IMR-90 (cell line): Measurements from ENCODE around the gene ABCF3. TPM values are rescaled to one million over a fixed set of nuclear protein-coding genes. Genes with fewer than 3 reads are reported as not detected.

ENCODE experiments used
- ATAC-seq: fragments of 200-7000 bp; cut with Tn5 transposase; 2 replicates; pipeline ENCODE4 v1.9.1; 2020; ENCODE audit warnings: low read depth, mild to moderate bottlenecking, moderate library complexity
- BruUV-seq: library from RNA; stranded (reverse); fragments of 400-500 nt; replicated peaks from 2 replicates; lab custom pipeline; 2021; lab: Mats Ljungman, UMichigan
- CTCF ChIA-PET: fragments of 300-600 bp; formaldehyde crosslinking; extraction: SDS; loops from one replicate; lab custom pipeline; 2021; ENCODE audit warnings: antibody characterized with exemption; lab: Yijun Ruan, JAX
- POLR2A ChIA-PET: fragments of 300-600 bp; sonication (Branson Sonifier 250); formaldehyde crosslinking; loops from one replicate; lab custom pipeline; 2022; ENCODE audit warnings: antibody characterized with exemption; ENCODE audit not compliant: unreplicated experiment; lab: Charles Lee
- DNase-seq: peaks from one replicate; pipeline ENCODE4 v3.0.0; 2013
- H2AFZ ChIP-seq: replicated peaks from 2 replicates; pipeline ENCODE3; 2013; ENCODE audit warnings: low read length, mild to moderate bottlenecking; ENCODE audit not compliant: poor library complexity
- H2AK5ac ChIP-seq: 2 replicates; pipeline ENCODE4 v1.6.1; 2013; ENCODE audit warnings: low read depth, low read length, inconsistent platforms
- H2AK9ac ChIP-seq: replicated peaks from 2 replicates; pipeline ENCODE3; 2013; ENCODE audit warnings: mild to moderate bottlenecking, low read depth, low read length, moderate library complexity; ENCODE audit not compliant: poor library complexity
- H2BK120ac ChIP-seq: 2 replicates; pipeline ENCODE4 v1.6.1; 2013; ENCODE audit warnings: low read depth, low read length, inconsistent platforms
- H2BK15ac ChIP-seq: 3 replicates; pipeline ENCODE4 v1.6.1; 2013; ENCODE audit warnings: low read depth, low read length, inconsistent platforms
- H2BK20ac ChIP-seq: 2 replicates; pipeline ENCODE4 v1.6.1; 2013; ENCODE audit warnings: low read depth, mild to moderate bottlenecking, inconsistent platforms, low read length, moderate library complexity
- H2BK5ac ChIP-seq: 2 replicates; pipeline ENCODE4 v1.6.1; 2013; ENCODE audit warnings: mild to moderate bottlenecking, low read depth, low read length, inconsistent platforms; ENCODE audit not compliant: poor library complexity, severe bottlenecking
- H3K14ac ChIP-seq: replicated peaks from 2 replicates; pipeline ENCODE4 v1.6.1; 2013; ENCODE audit warnings: low read depth, low read length, inconsistent platforms
- H3K18ac ChIP-seq: 2 replicates; pipeline ENCODE4 v1.6.1; 2013; ENCODE audit warnings: low read depth, low read length, control low read depth
- H3K23ac ChIP-seq: 2 replicates; pipeline ENCODE4 v1.6.1; 2013; ENCODE audit warnings: low read depth, low read length, inconsistent platforms
- H3K27ac ChIP-seq: 2 replicates; pipeline ENCODE4 v1.5.1; 2013; ENCODE audit warnings: mild to moderate bottlenecking, control low read depth, low read length; ENCODE audit not compliant: insufficient read depth
- H3K27me3 ChIP-seq: 2 replicates; pipeline ENCODE4 v1.6.1; 2013; ENCODE audit warnings: low read length; ENCODE audit not compliant: control insufficient read depth, insufficient read depth
- H3K36me3 ChIP-seq: 2 replicates; pipeline ENCODE4 v1.6.1; 2013; ENCODE audit warnings: low read length, mixed read lengths; ENCODE audit not compliant: control insufficient read depth, insufficient read depth
- H3K4ac ChIP-seq: 2 replicates; pipeline ENCODE4 v1.6.1; 2013; ENCODE audit warnings: low read depth, low read length, inconsistent platforms
- H3K4me1 ChIP-seq: 2 replicates; pipeline ENCODE4 v1.6.1; 2013; ENCODE audit warnings: low read length, mixed read lengths; ENCODE audit not compliant: control insufficient read depth, insufficient read depth
- H3K4me2 ChIP-seq: 2 replicates; pipeline ENCODE4 v1.6.1; 2013; ENCODE audit warnings: low read depth, mild to moderate bottlenecking, control low read depth, low read length, moderate library complexity
- H3K4me3 ChIP-seq: 2 replicates; pipeline ENCODE4 v1.5.1; 2013; ENCODE audit warnings: low read depth, mild to moderate bottlenecking, control low read depth, low read length, moderate library complexity; ENCODE audit not compliant: insufficient read depth
- H3K56ac ChIP-seq: 2 replicates; pipeline ENCODE4 v1.6.1; 2013; ENCODE audit warnings: low read length, inconsistent platforms; ENCODE audit not compliant: insufficient read depth; ENCODE audit errors: extremely low read depth
- H3K79me1 ChIP-seq, 2 experiments: 2 replicates each; pipeline ENCODE4 v1.6.1; 2013; ENCODE audit warnings: low read length in 2 of 2, inconsistent platforms in 1 of 2, low read depth in 1 of 2
- H3K9ac ChIP-seq: 2 replicates; pipeline ENCODE4 v1.6.1; 2013; ENCODE audit warnings: low read depth, low read length, control low read depth
- H3K9me1 ChIP-seq: 2 replicates; pipeline ENCODE4 v1.6.1; 2013; ENCODE audit warnings: low read length, inconsistent platforms; ENCODE audit not compliant: insufficient read depth
- H3K9me3 ChIP-seq: 2 replicates; pipeline ENCODE4 v1.6.1; 2013; ENCODE audit warnings: low read length; ENCODE audit not compliant: control insufficient read depth, insufficient read depth
- H4K20me1 ChIP-seq: 2 replicates; pipeline ENCODE4 v1.6.1; 2013; ENCODE audit warnings: low read length, inconsistent platforms; ENCODE audit not compliant: insufficient read depth
- H4K5ac ChIP-seq: 2 replicates; pipeline ENCODE4 v1.6.1; 2013; ENCODE audit warnings: mild to moderate bottlenecking, low read depth, low read length, control low read depth
- H4K8ac ChIP-seq, 2 experiments: 2 replicates each; pipeline ENCODE4 v1.6.1; 2013; ENCODE audit warnings: low read depth in 2 of 2, low read length in 2 of 2, control low read depth in 1 of 2, inconsistent platforms in 1 of 2
- H4K91ac ChIP-seq: 2 replicates; pipeline ENCODE4 v1.6.1; 2013; ENCODE audit warnings: low read depth, low read length, inconsistent platforms; ENCODE audit not compliant: insufficient read depth
- BHLHE40 ChIP-seq: fragments of 150-350 bp; IDR thresholded peaks from 2 replicates; pipeline ENCODE4 v1.6.1; 2016; ENCODE audit warnings: mild to moderate bottlenecking, low read depth, low read length
- CEBPB ChIP-seq: IDR thresholded peaks from 2 replicates; pipeline ENCODE4 v1.6.1; 2012; ENCODE audit warnings: low read depth, low read length, improper control_type of control experiment
- MAZ ChIP-seq: IDR thresholded peaks from 2 replicates; pipeline ENCODE4 v1.6.1; 2012; ENCODE audit warnings: low read depth, mild to moderate bottlenecking, low read length, improper control_type of control experiment, moderate library complexity, borderline replicate concordance
- NFE2L2 ChIP-seq: fragments of 150-350 bp; IDR thresholded peaks from 2 replicates; pipeline ENCODE4 v1.6.1; 2016; ENCODE audit warnings: low read depth, mild to moderate bottlenecking, low read length
- POLR2A ChIP-seq: IDR thresholded peaks from 2 replicates; pipeline ENCODE4 v1.6.1; 2012; ENCODE audit warnings: mild to moderate bottlenecking, low read depth, low read length
- USF2 ChIP-seq: fragments of 150-350 bp; IDR thresholded peaks from 2 replicates; pipeline ENCODE4 v1.6.1; 2017; ENCODE audit warnings: mild to moderate bottlenecking, antibody characterized with exemption, low read length, low read depth
- WGBS, 2 experiments: methylation state at CpG; one replicate each; pipeline versions ENCODE4 v1.1.5 to v1.1.7; 2013; ENCODE audit warnings: missing lambda C conversion rate in 2 of 2; ENCODE audit not compliant: insufficient read length in 1 of 2; ENCODE audit errors: extremely low coverage in 2 of 2; 5-methylcytosine and 5-hydroxymethylcytosine counted together
- dilution Hi-C: fragments of 300-500 bp; cut with HindIII; formaldehyde crosslinking; loops from one replicate; pipeline ENCODE4 v1.14.3; 2018; ENCODE audit warnings: low sequenced_read_pairs; ENCODE audit not compliant: unreplicated experiment
- in situ Hi-C: fragments of 300-500 bp; cut with MboI; formaldehyde crosslinking; loops from 3 replicates; pipeline ENCODE4 v1.14.3; 2019; ENCODE audit warnings: low sequenced_read_pairs, inconsistent platforms, mixed read lengths
- intact Hi-C: fragments of 100-400 bp; cut with micrococcal nuclease; formaldehyde crosslinking; loops from 2 replicates; pipeline ENCODE4 v1.10.0; 2022
- polyA plus RNA-seq, 3 experiments: library from polyadenylated mRNA; depleted of rRNA; stranded (reverse); fragments of >200 nt; gene quantifications; 2 replicates each; pipeline ENCODE4 v1.2.3, GENCODE V29; 2012; ENCODE audit warnings: low replicate concordance in 1 of 3
- total RNA-seq: library from RNA; depleted of rRNA; stranded (reverse); fragments of >200 nt; gene quantifications from 2 replicates; pipeline ENCODE4 v1.2.3, GENCODE V29; 2012

The ABCF3 gene
- total and polyA plus RNA-seq, 2 of the 4 experiments (the other 2 are of a cell fraction), result 36.9 to 59.2 TPM

GRCh38 chr3:184143327-184143726 lies 42.7 kb upstream of the ABCF3 start:
- Histone ChIP-seq H4K20me1 (peaks cover 18% of the 10 kb centered on the region), H3K27me3 (no peaks in the 10 kb centered on the region), H3K9me3 (no peaks in the 10 kb centered on the region), H3K36me3 (peaks cover 45% of the 10 kb centered on the region), H3K27ac (no peak overlapping the region), H3K9ac (no peak overlapping the region), H3K56ac (no peak overlapping the region), H2BK15ac (no peak overlapping the region), H3K4ac (no peak overlapping the region), H2AFZ (no peak overlapping the region), H3K79me1 (peaks cover 17 to 24% of the 10 kb centered on the region in 2 experiments), H3K18ac (no peak overlapping the region), H3K14ac (no peak overlapping the region), H2BK20ac (no peak overlapping the region), H3K9me1 (no peaks in the 10 kb centered on the region), H3K23ac (no peak overlapping the region), H4K91ac (no peak overlapping the region), H2AK5ac (no peak overlapping the region), H4K5ac (no peak overlapping the region), H3K4me1 (0 out of 2 replicates have a peak, but pooled peaks cover 2% of the 10 kb centered on the region), H2AK9ac (no peak overlapping the region), H3K4me2 (no peak overlapping the region), H4K8ac (no peak overlapping the region), H3K4me3 (no peak overlapping the region), H2BK120ac (no peak overlapping the region), H2BK5ac (no peak overlapping the region)
- dilution Hi-C loops, result no loop called here
- no CpG with 5 or more reads among the region's 3 CpGs for WGBS, 2 experiments
- intact Hi-C loops, result no loop called here
- in situ Hi-C loops, result no loop called here
- DNase-seq, result no peak
- ATAC-seq, result no peak
- TF ChIP-seq POLR2A (no peak), MAZ (no peak), NFE2L2 (no peak), CEBPB (no peak), BHLHE40 (no peak), USF2 (no peak)
- CTCF ChIA-PET, result no interaction called here
- POLR2A ChIA-PET, result no interaction called here
- BruUV-seq, result no TSS peak
